Glutamatergic neuron (in vitro differentiated cells): ENCODE data around the gene SRBD1. TPM values are rescaled to one million over a fixed set of nuclear protein-coding genes. Genes with fewer than 3 reads are reported as not detected.

Source experiments
- DNase-seq: peaks from one replicate; pipeline ENCODE4 v3.0.0; 2022
- H3K27ac Mint-ChIP-seq: one replicate; pipeline ENCODE4 v1.8.0; 2020; ENCODE audit warnings: mild to moderate bottlenecking, mixed read lengths, inconsistent platforms; ENCODE audit not compliant: unreplicated experiment
- H3K27me3 Mint-ChIP-seq: one replicate; pipeline ENCODE4 v1.8.0; 2020; ENCODE audit warnings: mild to moderate bottlenecking, moderate library complexity, mixed read lengths, inconsistent platforms; ENCODE audit not compliant: unreplicated experiment
- H3K36me3 Mint-ChIP-seq: one replicate; pipeline ENCODE4 v1.8.0; 2020; ENCODE audit warnings: mild to moderate bottlenecking, mixed read lengths, inconsistent platforms; ENCODE audit not compliant: unreplicated experiment
- H3K4me1 Mint-ChIP-seq: one replicate; pipeline ENCODE4 v1.8.0; 2020; ENCODE audit warnings: mild to moderate bottlenecking, low read depth, mixed read lengths, inconsistent platforms; ENCODE audit not compliant: unreplicated experiment
- H3K4me3 Mint-ChIP-seq: one replicate; pipeline ENCODE4 v1.8.0; 2020; ENCODE audit warnings: mild to moderate bottlenecking, mixed read lengths, inconsistent platforms; ENCODE audit not compliant: unreplicated experiment
- H3K9me3 Mint-ChIP-seq: one replicate; pipeline ENCODE4 v1.8.0; 2020; ENCODE audit warnings: mild to moderate bottlenecking, moderate library complexity, mixed read lengths, inconsistent platforms; ENCODE audit not compliant: unreplicated experiment
- total RNA-seq: library from RNA; stranded (reverse); fragmentation: NEBNext Ultra II Directional; extraction: Animal tissue kit (Norgen Biotek cat#: 25700); gene quantifications from one replicate; pipeline ENCODE4 v1.2.1, GENCODE V29; 2021; ENCODE audit not compliant: unreplicated experiment
- TF ChIP-seq, protein P1 (sequence below): fragments of 200-600 bp; sonication (generic); IDR thresholded peaks from one replicate; pipeline ENCODE4 v1.5.0; 2021; ENCODE audit not compliant: partially characterized antibody, unreplicated experiment

SRBD1 gene
- total RNA-seq, 1 donor from 2014 or later, result 16.1 TPM

DNA sequence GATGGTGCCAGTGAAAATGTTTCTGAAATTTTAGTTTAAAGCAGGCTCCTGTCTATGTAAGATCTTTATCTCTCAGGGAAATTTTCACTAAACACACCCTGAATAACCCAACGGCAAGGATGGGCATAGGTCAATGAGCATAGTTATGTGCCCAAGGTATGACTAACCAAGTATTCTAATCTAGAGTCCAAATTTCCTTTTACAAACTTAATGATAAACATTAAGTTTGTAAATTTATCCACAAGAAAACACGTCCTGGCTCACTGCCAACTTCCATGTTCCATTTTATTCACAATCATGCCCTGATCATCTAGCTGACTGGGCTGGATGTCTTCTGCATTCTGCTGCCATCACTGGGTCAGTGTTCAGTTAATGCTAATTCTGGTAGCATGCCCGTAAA is 151.2 kb downstream of the SRBD1 start:
- H3K27me3 Mint-ChIP-seq, result no peaks in the 10 kb centered on the region
- H3K4me3 Mint-ChIP-seq, result no peak overlapping the region
- H3K9me3 Mint-ChIP-seq, result no peaks in the 10 kb centered on the region
- no peaks in the 10 kb centered on the region for H3K4me1 Mint-ChIP-seq
- no peaks in the 10 kb centered on the region for H3K36me3 Mint-ChIP-seq
- DNase-seq, result no peak
- TF ChIP-seq, protein P1, sequence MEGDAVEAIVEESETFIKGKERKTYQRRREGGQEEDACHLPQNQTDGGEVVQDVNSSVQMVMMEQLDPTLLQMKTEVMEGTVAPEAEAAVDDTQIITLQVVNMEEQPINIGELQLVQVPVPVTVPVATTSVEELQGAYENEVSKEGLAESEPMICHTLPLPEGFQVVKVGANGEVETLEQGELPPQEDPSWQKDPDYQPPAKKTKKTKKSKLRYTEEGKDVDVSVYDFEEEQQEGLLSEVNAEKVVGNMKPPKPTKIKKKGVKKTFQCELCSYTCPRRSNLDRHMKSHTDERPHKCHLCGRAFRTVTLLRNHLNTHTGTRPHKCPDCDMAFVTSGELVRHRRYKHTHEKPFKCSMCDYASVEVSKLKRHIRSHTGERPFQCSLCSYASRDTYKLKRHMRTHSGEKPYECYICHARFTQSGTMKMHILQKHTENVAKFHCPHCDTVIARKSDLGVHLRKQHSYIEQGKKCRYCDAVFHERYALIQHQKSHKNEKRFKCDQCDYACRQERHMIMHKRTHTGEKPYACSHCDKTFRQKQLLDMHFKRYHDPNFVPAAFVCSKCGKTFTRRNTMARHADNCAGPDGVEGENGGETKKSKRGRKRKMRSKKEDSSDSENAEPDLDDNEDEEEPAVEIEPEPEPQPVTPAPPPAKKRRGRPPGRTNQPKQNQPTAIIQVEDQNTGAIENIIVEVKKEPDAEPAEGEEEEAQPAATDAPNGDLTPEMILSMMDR, result no peak
- no peak overlapping the region for H3K27ac Mint-ChIP-seq

DNA sequence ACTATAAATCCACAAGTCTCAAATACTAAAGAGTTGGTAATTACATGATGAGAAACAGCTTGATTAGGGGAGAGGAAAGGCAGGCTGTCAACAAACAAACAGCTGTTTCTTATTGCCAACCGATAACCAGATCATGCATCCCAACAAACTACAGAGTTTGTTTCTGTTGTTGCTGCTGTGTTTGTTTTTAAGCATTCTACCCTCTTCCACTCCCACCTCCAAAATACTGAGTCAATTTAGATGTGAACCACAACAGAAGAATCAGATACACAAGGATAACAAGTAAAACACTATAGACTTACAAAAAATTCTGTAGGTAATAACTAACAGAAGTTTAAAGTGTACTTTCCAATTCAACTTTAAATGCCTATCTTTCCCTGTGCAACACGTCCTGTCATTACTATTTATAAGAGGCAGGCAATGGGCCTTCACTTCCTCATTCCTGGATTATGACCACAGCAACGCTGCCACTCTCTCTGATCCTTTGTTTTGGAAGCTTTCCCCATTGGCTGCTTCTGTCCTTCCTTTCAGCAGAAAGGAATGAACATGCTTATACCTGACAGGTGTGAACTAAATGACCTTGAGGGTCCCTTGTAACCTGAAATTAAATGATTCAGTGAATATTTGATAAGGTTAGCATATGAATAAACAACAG is 152.0 kb downstream of the SRBD1 start:
- no peaks in the 10 kb centered on the region for H3K36me3 Mint-ChIP-seq
- H3K27ac Mint-ChIP-seq, result no peak overlapping the region
- DNase-seq, result no peak
- H3K4me3 Mint-ChIP-seq, result no peak overlapping the region
- no peaks in the 10 kb centered on the region for H3K9me3 Mint-ChIP-seq
- no peaks in the 10 kb centered on the region for H3K27me3 Mint-ChIP-seq
- TF ChIP-seq, protein P1, result no peak
- no peaks in the 10 kb centered on the region for H3K4me1 Mint-ChIP-seq

DNA sequence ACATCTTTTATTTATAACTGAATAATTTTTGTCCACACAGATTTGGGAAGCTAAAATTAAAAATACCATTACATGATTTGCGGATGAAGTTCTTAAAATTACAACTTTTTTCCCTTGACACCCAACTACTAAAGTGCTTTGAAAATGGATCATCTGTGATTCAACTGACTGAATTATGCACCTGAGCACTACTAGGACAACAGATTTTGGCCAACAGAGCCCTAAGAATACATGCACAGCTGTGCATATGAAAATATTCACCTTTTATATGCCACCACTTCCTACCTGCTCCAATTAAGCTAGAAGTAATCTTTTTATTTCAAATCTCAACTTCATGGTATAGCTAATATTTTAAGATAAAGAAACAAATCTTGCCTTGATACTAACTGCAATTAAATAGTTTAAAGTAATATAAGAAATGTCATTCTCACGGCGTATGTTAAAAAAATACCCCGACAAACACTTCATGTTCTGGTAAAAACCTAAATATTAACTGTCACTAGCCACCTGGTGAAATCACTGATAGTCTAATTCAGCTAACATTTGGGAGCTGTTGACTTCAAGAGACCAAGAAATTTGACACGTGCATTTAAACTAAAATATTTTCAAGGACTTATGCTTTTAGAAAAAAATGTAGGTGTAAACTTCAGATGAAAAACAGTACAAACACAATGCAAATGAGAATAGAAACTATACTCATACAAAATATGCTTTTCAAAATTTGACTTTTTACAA is 153.7 kb downstream of the SRBD1 start:
- Mint-ChIP-seq H3K4me3 (no peak overlapping the region), H3K9me3 (no peaks in the 10 kb centered on the region), H3K27ac (no peak overlapping the region), H3K36me3 (no peaks in the 10 kb centered on the region), H3K4me1 (no peaks in the 10 kb centered on the region), H3K27me3 (no peaks in the 10 kb centered on the region)
- no peak for DNase-seq
- TF ChIP-seq, protein P1, result no peak

DNA sequence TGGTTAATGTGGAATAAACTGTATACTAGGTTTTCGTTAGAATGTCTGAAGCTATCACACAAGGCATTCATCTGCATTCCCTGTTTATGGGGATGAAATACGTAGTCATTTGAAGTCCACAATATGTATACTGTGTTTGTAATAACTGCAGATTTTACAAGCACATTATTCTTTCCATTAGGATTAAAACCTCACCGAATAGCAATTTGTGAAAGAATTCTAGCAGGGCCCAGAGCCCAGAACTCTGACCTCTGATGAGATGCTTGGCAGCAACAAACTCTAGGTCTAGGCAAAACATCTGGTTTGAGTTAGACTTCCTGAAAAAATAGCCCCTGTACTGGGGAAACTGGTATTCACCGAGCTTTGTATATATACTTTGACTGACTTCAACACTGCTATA is 158.2 kb downstream of the SRBD1 start:
- no peaks in the 10 kb centered on the region for H3K9me3 Mint-ChIP-seq
- TF ChIP-seq, protein P1, result no peak
- H3K4me1 Mint-ChIP-seq, result no peaks in the 10 kb centered on the region
- H3K36me3 Mint-ChIP-seq, result no peaks in the 10 kb centered on the region
- no peak overlapping the region for H3K4me3 Mint-ChIP-seq
- no peaks in the 10 kb centered on the region for H3K27me3 Mint-ChIP-seq
- no peak overlapping the region for H3K27ac Mint-ChIP-seq
- no peak for DNase-seq

DNA sequence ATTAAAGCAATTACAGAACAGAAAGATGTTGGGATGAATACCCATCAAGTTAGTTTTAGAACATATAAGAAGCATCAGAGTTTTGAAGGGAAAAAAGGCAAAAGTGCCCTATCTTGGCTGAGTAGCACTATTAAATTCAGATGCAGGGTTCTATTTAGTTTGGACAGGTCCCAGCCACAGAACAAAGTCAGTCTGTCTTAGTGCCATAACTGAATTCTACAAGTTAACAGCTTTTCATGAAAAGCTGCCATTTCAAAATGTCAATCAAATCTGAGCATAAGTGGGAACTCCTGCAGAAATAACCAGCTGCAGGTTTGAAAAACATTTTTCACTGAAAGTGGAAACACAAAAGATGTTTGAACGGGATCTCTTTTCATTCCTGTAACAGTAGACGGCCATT is 160.4 kb downstream of the SRBD1 start:
- TF ChIP-seq, protein P1, result no peak
- Mint-ChIP-seq H3K4me1 (no peaks in the 10 kb centered on the region), H3K36me3 (no peaks in the 10 kb centered on the region), H3K27me3 (no peaks in the 10 kb centered on the region), H3K27ac (no peak overlapping the region), H3K4me3 (no peak overlapping the region), H3K9me3 (no peaks in the 10 kb centered on the region)
- DNase-seq, result no peak
